Mesendoderm (in vitro differentiated cells): ENCODE data around the gene NAA80.

Experiments used
- DNase-seq: peaks from one replicate; pipeline ENCODE4 v3.0.0; 2013
- H2AK5ac ChIP-seq: 2 replicates; pipeline ENCODE4 v1.6.1; 2013; ENCODE audit warnings: low read length, inconsistent platforms
- H2BK120ac ChIP-seq: 2 replicates; pipeline ENCODE4 v1.6.1; 2013; ENCODE audit warnings: low read depth, mild to moderate bottlenecking, low read length, moderate library complexity, mixed read lengths
- H2BK15ac ChIP-seq: replicated peaks from 2 replicates; pipeline ENCODE4 v1.6.1; 2013; ENCODE audit warnings: low read depth, mild to moderate bottlenecking, moderate library complexity
- H2BK5ac ChIP-seq: 2 replicates; pipeline ENCODE4 v1.6.1; 2013; ENCODE audit warnings: low read length, inconsistent platforms
- H3K18ac ChIP-seq: 2 replicates; pipeline ENCODE4 v1.6.1; 2013; ENCODE audit warnings: mild to moderate bottlenecking, low read length, mixed read lengths
- H3K23ac ChIP-seq: one replicate; pipeline ENCODE4 v1.6.1; 2013; ENCODE audit warnings: low read length
- H3K27ac ChIP-seq: 2 replicates; pipeline ENCODE4 v1.5.1; 2013; ENCODE audit warnings: low read depth, mild to moderate bottlenecking, inconsistent platforms, low read length, moderate library complexity
- H3K27me3 ChIP-seq: 2 replicates; pipeline ENCODE4 v1.6.1; 2013; ENCODE audit warnings: low read length, control low read depth, mild to moderate bottlenecking, inconsistent platforms; ENCODE audit not compliant: insufficient read depth, poor library complexity
- H3K36me3 ChIP-seq: 2 replicates; pipeline ENCODE4 v1.6.1; 2013; ENCODE audit warnings: low read length, inconsistent platforms; ENCODE audit not compliant: control insufficient read depth, insufficient read depth
- H3K4ac ChIP-seq: one replicate; pipeline ENCODE4 v1.6.1; 2013; ENCODE audit warnings: low read depth, mild to moderate bottlenecking, low read length, moderate library complexity
- H3K4me1 ChIP-seq: 2 replicates; pipeline ENCODE4 v1.6.1; 2013; ENCODE audit warnings: low read depth, low read length, inconsistent platforms; ENCODE audit not compliant: control insufficient read depth
- H3K4me2 ChIP-seq: 2 replicates; pipeline ENCODE4 v1.6.1; 2013; ENCODE audit warnings: low read length
- H3K4me3 ChIP-seq: 2 replicates; pipeline ENCODE4 v1.5.1; 2013; ENCODE audit warnings: mild to moderate bottlenecking, low read length
- H3K56ac ChIP-seq: one replicate; pipeline ENCODE4 v1.6.1; 2013; ENCODE audit warnings: low read length
- H3K79me1 ChIP-seq: 2 replicates; pipeline ENCODE4 v1.6.1; 2013; ENCODE audit warnings: low read length, inconsistent platforms
- H3K79me2 ChIP-seq: 2 replicates; pipeline ENCODE4 v1.6.1; 2013; ENCODE audit warnings: mild to moderate bottlenecking, low read length; ENCODE audit not compliant: control insufficient read depth, insufficient read depth
- H3K9ac ChIP-seq: 2 replicates; pipeline ENCODE4 v1.6.1; 2013; ENCODE audit warnings: low read length, inconsistent platforms
- H4K5ac ChIP-seq: one replicate; pipeline ENCODE4 v1.6.1; 2013; ENCODE audit warnings: low read length
- H4K8ac ChIP-seq: one replicate; pipeline ENCODE4 v1.6.1; 2013; ENCODE audit warnings: low read depth, mild to moderate bottlenecking, control low read depth, low read length, moderate library complexity
- WGBS: extraction: QIAGEN DNeasy Blood & Tissue Kit; methylation state at CpG from one replicate; pipeline ENCODE4 v1.1.7; 2013; ENCODE audit warnings: low lambda C conversion rate, missing lambda C conversion rate; ENCODE audit not compliant: insufficient coverage; ENCODE audit errors: extremely low coverage; 5-methylcytosine and 5-hydroxymethylcytosine counted together

NAA80 gene

DNA sequence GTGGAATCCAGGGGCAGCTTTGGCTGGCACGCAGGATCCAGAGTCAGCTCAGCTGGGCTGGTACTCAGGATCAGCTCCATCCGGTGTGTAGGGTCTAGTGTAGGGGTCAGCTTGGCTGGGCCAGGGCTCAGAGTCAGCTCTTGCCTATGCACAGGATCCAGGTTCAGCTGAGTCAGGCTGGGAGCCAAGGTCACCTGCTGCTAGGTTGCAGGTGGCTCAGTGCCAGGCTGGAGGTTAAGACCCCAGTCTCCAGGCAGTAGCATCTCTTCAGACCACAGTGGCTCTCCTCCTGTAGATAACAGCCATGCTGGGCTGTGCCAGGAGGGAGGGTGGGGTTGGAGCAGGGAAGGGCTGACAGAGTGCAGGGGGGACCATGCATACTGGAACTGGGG, 1.8 kb downstream of the NAA80 start:
- Histone ChIP-seq H3K56ac (no peak overlapping the region), H2BK15ac (no peak overlapping the region), H2BK120ac (no peak overlapping the region), H3K27me3 (no peaks in the 10 kb centered on the region), H3K4ac (no peak overlapping the region), H2BK5ac (no peak overlapping the region), H3K4me2 (no peak overlapping the region), H3K79me1 (no peaks in the 10 kb centered on the region), H2AK5ac (no peak overlapping the region), H3K36me3 (no peaks in the 10 kb centered on the region), H3K9ac (no peak overlapping the region), H3K4me1 (peaks cover 10% of the 10 kb centered on the region), H4K5ac (no peak overlapping the region), H3K23ac (no peak overlapping the region), H3K27ac (no peak overlapping the region), H4K8ac (no peak overlapping the region), H3K79me2 (no peaks in the 10 kb centered on the region), H3K4me3 (no peak overlapping the region), H3K18ac (no peak overlapping the region)
- WGBS = no CpG with 5 or more reads among the region's 2 CpGs
- DNase-seq = no peak

DNA sequence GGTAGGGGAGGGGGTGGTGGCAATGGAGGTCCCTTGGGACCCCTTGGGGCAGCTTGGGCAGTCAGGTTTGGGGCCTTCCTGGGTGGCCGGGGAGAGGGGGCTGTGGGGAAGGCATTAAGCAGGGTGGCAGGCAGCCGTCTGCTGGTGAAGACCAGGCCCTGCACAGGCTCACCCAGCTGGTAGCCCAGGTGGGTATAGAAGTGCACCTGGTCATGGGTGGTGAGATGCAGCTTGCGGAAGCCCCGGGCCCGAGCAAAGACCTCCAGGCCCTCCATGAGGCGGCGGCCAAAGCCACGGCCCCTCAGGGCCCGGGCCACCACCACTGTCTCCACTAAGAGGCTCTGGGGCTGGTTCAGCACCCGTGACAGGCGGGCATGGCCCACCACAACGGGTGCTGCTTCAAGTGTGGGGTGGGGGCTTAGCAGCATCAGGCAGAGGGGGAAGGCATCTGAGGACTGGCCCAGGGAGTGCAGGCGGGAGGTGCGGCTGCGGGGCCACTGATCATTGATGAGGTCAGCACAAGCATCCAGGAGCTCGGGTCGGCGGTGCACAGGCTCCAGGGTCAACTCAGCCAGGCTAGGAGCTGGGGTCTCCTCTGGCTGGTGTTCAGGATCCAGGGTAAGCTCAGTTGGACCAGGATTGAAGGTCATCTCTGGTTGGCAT, 2.4 kb downstream of the NAA80 start:
- no peak overlapping the region for H3K23ac ChIP-seq
- no CpG with 5 or more reads among the region's 18 CpGs for WGBS
- peaks cover under 1% of the 10 kb centered on the region for H3K79me2 ChIP-seq
- H3K27me3 ChIP-seq = no peaks in the 10 kb centered on the region
- DNase-seq = no peak
- no peak overlapping the region for H2BK15ac ChIP-seq
- H3K4ac ChIP-seq = no peak overlapping the region
- H4K8ac ChIP-seq = no peak overlapping the region
- H2BK5ac ChIP-seq = no peak overlapping the region
- H3K18ac ChIP-seq = no peak overlapping the region
- H3K56ac ChIP-seq = no peak overlapping the region
- no peak overlapping the region for H4K5ac ChIP-seq
- H3K79me1 ChIP-seq = no peaks in the 10 kb centered on the region
- no peaks in the 10 kb centered on the region for H3K36me3 ChIP-seq
- H2AK5ac ChIP-seq = no peak overlapping the region
- H2BK120ac ChIP-seq = no peak overlapping the region
- peaks cover 10% of the 10 kb centered on the region for H3K4me1 ChIP-seq
- H3K9ac ChIP-seq = no peak overlapping the region
- no peak overlapping the region for H3K27ac ChIP-seq
- H3K4me2 ChIP-seq = no peak overlapping the region
- H3K4me3 ChIP-seq = no peak overlapping the region

DNA sequence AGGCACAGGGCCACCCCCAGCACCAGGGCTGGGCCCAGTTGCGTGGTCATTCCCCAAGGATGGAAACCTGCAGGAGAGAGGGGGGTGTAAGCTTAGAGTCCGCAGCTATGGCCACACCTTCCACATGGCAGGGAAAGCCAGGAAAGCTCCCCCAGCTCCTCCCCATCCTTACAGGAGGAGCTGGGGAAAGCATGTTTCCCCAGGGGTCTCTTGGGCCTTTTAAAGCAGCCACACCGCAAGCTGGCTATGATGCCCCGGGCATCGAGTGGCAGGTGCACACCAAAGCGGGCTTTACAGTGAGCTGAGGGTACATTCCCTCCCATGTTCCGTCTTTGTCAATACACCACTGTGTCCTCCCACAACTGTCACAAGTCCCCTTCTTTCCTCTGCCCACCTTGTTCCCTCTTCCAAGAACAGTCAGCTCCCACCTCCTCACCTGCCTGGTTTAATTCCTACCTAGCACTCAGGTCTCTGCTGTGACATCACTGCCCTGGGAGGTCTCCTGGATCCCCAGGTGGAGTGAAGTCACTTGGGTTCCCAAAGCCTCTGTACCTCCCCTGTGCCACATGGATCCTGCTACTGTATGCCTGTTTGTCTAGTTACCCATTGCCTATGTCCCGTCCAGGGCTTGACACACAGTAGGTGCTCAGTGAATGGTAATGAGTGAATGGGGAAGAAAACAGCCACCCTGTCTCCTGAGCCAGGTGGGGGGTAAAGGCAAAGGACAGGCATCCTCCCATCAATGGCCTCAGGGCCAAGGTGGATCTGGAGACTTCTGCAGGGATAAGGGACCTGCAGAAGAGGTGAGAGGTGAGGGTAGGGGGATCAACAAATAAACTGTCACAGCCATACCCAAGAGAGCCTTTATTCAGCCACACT, 3.4 kb downstream of the NAA80 start:
- Histone ChIP-seq H4K8ac (no peak overlapping the region), H2BK120ac (no peak overlapping the region), H3K36me3 (no peaks in the 10 kb centered on the region), H4K5ac (no peak overlapping the region), H3K27me3 (no peaks in the 10 kb centered on the region), H2BK15ac (no peak overlapping the region), H3K4me2 (no peak overlapping the region), H3K56ac (no peak overlapping the region), H3K79me1 (peaks cover 7% of the 10 kb centered on the region), H3K18ac (no peak overlapping the region), H3K4me1 (peaks cover 10% of the 10 kb centered on the region), H3K4me3 (no peak overlapping the region), H2AK5ac (no peak overlapping the region), H3K23ac (no peak overlapping the region), H3K27ac (no peak overlapping the region), H3K9ac (no peak overlapping the region), H2BK5ac (no peak overlapping the region), H3K79me2 (peaks cover 8% of the 10 kb centered on the region), H3K4ac (no peak overlapping the region)
- no CpG with 5 or more reads among the region's 8 CpGs for WGBS
- no peak for DNase-seq

DNA sequence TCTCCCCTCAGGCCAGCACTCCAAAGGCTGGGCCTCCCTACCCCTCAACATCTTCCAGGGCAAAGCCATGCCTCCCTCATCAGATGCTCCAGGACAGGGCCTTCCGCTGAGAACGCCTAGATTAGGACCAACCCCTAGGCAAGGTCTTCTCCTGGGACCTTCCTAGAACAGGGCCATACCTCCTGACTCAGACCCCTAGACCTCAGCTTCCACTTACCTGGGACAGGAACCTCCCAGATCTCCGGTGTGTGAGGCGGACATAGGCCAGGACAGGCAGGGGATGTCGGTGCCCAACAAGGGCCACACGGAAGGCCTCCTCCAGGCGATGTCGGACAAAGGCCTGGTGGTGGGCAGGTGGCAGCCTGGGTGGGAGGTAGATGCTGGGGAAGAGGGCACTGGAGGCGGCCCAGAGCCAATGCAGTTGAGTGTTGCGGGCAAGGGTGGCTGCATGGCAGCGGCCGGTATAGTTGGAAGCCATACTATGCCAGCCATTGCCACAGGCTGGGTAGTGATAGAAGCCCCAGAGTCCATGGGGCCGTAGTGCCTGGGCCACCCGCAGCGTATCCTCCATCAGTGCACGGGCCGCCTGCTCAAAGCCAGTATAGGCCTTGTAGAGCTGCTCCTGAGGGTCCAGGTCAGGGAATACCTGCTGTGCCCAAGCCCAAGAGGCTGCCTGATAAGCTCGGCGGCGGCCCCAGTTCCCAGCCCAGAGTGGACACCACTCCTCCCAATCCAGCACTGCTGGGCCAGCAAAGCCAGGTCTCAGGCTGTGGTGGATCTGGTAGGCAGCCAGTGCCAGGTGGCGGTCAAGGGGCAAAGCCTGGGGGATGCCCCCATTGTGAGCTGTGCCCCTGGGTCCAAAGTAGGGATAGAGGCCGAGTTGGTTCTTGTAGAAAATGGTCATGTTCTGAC, 4.5 kb downstream of the NAA80 start:
- H2AK5ac ChIP-seq = no peak overlapping the region
- H4K5ac ChIP-seq = no peak overlapping the region
- peaks cover 14% of the 10 kb centered on the region for H3K79me2 ChIP-seq
- H2BK15ac ChIP-seq = no peak overlapping the region
- peaks cover 5% of the 10 kb centered on the region for H3K36me3 ChIP-seq
- no peak overlapping the region for H3K56ac ChIP-seq
- no peak overlapping the region for H2BK120ac ChIP-seq
- H3K27me3 ChIP-seq = no peaks in the 10 kb centered on the region
- H3K18ac ChIP-seq = no peak overlapping the region
- no CpG with 5 or more reads among the region's 22 CpGs for WGBS
- no peak for DNase-seq
- no peak overlapping the region for H3K27ac ChIP-seq
- no peak overlapping the region for H2BK5ac ChIP-seq
- H3K4me2 ChIP-seq = no peak overlapping the region
- no peak overlapping the region for H4K8ac ChIP-seq
- H3K23ac ChIP-seq = no peak overlapping the region
- H3K4ac ChIP-seq = no peak overlapping the region
- H3K4me3 ChIP-seq = no peak overlapping the region
- no peak overlapping the region for H3K9ac ChIP-seq
- H3K79me1 ChIP-seq = peaks cover 15% of the 10 kb centered on the region
- H3K4me1 ChIP-seq = peaks cover 5% of the 10 kb centered on the region

DNA sequence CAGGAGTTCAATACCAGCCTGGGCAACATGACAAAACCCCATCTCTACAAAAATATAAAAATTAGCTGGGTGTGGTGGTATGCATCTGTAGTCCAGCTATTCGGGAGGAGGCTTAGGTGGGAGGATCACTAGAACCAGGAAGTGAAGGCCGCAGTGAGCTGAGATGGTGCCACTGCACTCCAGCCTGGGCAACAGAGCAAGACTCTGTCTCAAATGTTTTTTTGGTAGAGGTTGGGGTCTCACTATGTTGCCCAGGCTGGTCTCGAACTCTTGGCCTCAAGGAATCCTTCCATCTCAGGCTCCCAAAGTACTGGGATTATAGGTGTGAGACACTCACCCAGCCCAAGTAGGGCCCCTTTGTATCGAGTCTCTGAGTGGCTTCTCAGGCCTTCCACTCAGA, 5.1 kb downstream of the NAA80 start:
- Histone ChIP-seq H3K4me1 (peaks cover 5% of the 10 kb centered on the region), H2BK120ac (no peak overlapping the region), H3K79me2 (peaks cover 14% of the 10 kb centered on the region), H3K4me3 (no peak overlapping the region), H3K56ac (no peak overlapping the region), H3K23ac (no peak overlapping the region), H3K18ac (no peak overlapping the region), H3K4me2 (no peak overlapping the region), H4K8ac (no peak overlapping the region), H2BK5ac (no peak overlapping the region), H2BK15ac (no peak overlapping the region), H3K27me3 (no peaks in the 10 kb centered on the region), H3K9ac (no peak overlapping the region), H3K79me1 (peaks cover 15% of the 10 kb centered on the region), H2AK5ac (no peak overlapping the region), H4K5ac (no peak overlapping the region), H3K4ac (no peak overlapping the region), H3K36me3 (peaks cover 9% of the 10 kb centered on the region), H3K27ac (no peak overlapping the region)
- WGBS = no CpG with 5 or more reads among the region's 4 CpGs
- DNase-seq = no peak
